SKM-1 treated with dmso at 0.1 percent for 144 hours (cell line): Measurements from ENCODE around the gene NHSL2.
A peak's percentile ranks its signal among the peaks of the same experiment; 100 is the strongest.

Experiments used
- DNase-seq: peaks from one replicate; lab custom pipeline; 2025; ENCODE audit not compliant: unreplicated experiment; lab: John Stamatoyannopoulos, UW

Gene NHSL2

DNA sequence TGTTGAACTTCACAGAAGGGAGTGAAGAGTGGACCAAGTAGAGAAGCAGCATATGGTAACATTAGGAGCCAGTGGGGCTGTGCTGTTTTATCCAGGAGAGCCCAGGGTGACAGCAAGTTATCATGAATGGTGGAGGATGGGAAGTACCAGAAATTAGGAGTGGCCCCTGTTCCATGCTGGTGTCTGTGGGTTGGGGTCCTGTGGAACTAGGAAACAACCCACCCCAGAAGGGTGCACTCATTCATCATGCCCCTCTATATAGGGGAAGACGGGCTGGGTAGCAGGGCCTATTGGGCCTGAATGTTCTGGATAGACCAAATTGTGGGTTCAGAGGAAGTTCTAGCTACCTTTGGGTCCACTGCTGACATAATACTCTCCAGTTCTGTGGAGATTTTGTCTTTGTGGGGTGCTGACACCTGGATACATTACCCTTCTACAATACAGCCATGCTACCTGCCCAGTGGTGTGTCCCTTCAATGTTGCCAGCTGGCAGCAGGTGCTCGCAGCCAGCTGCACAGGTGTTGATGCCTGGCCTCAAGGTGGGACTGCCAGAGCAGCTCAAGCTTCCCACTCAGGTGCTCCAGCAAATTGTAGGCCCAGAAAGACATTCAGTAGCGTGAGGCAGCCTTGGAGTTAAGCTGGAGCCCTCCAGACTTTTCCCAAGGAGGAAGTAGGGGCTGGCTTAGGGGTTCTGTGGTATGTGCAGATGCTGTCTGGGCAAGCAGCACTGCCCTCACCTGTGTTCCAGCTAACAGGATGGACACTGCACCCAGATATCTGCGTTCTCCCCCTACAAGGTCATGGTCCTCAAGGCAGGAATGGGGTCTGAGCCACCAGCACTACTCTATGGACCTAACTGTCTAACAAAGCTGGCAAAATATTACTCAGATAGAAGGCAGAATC is 106.5 kb downstream of the NHSL2 start:
- no peak for DNase-seq

DNA sequence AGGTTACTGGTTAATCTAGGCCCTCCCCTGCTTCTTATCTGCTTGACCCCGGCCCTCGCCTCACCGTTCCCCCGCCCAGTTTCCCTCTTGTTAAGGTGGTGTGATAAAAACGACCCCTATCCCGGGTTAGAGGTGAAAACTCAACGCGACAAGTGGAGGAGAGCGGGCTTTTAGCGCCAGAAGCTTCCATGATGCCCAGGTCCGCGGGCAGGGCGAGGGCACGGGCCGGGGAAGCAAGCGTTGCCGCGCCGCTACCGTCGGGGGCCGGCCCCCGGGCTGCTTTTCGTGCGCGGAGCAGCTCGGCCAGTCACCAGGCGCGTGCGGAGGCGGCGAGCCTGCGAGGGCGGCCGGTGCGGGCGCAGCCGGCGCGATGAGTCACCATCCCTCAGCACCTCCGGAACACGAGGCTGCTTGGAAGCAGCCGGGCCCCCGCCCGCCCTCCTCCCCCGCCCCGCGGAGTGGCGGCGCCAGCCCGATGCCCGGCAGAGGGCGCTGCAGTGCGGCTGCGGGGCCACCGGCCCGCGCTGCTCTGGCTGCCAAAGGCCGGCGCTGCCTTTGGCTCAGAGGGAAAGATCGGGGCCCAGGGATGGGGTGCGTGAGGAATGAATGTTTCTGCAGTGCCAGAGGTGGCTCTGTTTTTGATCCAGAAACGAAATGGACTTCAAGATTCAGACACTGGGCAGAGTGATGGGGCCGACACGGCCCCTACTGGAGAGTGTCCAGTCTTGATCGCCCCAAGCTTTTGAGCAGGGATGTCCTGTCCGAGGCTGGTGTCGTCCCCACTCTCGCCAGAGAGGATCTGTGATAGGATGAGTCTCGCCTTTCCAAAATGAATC is 107.8 kb downstream of the NHSL2 start:
- DNase-seq = peak; percentile 70

DNA sequence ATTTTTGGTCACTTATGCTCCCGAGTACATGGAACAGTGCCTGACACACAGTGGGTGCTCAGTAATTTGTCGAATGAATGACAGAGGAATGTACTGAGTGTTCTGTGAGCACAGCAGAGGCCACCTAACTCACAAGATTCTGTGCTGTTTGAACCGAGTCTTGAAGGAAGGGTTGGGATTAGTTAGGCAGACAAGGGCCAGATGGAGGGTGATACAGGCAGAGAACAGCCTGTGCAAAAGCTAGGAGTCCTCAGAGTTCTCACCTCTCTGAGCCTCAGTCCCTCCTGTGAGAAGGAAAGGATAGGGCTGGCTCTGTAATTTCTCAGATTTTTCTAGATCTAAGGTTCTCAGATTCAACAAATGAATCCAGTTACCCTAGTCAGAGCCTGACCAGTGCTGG is 108.8 kb downstream of the NHSL2 start:
- no peak for DNase-seq

DNA sequence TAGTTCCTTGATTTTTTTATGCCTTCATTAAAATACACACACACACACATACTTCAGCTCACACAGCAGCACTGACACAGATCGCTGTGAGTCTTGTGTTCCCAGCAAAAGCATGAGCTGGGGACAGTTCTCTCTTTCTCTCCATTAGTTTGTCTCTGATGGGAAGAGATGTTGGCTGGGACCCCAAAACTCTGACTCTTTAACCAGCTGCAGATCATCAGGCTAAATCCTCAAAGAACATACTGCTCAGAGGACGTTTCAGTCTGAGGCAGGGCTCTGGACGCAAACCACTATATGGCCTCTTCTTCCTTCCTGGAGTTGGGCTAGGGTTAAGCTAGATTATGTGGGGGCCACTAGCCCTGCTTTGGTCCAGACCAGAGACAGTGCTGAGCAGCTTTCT is 109.6 kb downstream of the NHSL2 start:
- no peak for DNase-seq

DNA sequence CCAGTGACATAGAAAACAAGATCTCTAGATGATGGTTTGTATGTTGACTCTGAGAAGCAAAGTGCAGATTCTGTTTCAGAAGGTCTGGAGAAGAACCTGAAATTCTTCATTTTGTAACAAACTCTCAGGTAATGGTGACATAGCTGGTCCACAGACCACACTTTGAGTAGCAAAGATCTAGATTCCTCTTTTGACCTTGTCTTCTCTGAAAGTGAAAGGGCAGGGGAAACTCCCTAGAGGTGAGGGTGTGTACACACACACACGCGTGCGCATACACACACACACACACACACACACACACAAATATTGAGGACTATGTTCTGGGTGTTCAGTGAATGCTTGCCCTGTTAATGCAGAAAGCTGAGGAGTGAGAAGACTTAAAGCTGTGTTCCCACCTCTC is 110.1 kb downstream of the NHSL2 start:
- DNase-seq = no peak

DNA sequence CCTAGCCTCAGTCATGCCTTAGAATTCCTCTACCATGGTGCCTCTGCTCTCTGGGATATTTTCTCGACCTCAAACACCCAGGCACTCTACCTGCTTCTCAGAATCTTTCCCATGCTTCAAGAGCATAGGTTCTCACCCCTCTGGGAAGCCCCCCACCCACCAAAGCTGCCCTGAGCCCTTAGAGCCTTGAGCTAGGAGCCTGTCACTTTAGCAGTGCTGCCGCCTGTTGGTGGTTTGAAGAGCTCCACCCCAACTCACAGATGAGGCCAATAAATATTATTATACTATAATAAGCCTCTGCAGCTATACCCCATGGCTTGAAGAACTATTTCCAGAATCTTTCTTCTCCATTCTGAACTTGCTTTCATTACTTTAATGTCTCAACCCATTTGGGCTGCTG is 111.3 kb downstream of the NHSL2 start:
- no peak for DNase-seq

DNA sequence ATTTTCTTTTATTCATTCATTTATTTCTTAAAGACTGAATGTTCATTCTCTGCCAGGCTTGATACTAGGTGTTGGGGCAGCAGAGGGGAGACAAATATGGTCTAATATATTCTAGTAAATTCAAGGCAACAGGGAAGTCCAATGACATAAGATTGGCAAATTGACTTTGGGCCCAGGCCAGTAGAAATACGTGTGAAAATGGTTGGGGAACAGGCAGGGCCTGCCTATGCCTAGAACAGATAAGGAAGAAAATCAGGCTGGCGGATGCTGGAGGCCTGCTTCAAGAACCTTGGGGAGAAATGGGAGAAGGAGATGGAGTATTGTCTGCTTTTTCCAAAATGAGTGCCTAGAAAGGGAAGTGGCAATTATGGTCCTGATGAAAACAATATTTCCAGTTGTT is 112.4 kb downstream of the NHSL2 start:
- DNase-seq = no peak

DNA sequence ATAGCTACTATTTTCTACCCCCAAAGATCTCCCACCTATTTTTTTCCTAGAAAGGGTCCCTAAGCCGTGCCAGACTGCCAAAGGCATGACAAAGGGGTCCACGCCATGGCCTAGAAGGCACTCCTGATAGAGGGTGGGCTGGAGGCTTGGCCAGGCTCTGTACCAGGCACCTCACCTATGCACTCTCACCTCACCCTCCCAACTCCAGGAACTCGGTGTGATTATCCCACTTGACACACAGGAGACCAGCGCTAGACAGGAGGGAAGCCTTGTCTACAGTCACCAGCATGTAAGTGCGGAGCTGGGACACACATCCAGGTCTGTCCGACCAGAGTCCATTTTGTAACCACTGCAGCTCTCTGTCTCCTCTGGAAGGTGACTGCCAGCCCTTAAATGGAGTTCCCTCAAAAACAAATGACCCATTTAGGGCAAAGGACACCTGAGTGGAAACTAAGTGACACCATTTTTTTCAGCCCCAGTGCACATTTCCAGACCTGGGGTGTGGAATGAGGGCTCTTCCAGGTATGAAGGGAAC is 114.7 kb downstream of the NHSL2 start:
- no peak for DNase-seq

DNA sequence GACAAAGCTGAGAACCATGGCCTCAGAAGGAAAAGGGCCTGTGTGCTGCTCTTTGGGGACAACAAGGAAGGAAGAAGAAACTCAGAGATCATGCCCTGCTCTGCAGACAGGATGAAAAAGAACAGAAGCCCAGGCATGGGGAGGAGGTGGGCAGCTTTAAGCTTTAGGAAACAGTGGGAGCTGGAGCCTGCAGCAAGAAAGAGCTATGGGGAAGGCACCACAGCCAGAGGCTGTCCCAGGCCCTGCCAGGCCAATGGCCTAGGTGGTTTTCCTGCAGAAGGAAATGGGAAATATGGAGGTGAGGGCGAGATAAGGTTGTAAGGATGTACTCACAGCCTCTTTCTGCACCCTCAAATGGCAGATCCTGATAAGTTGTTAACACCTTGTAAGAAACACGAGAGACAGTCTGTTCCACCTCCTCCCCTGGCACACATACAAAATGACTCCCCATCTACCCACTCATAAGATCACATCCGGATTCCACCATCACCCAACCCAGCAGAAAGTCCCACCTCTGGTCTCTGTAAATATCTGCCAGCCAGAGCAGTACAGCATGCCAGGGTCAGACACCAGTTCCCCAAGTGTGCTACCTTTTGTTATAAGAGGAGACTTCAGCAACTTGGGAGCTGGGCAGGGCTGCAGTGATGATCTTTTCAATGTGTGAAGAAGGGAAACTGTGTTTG is 115.8 kb downstream of the NHSL2 start:
- no peak for DNase-seq

DNA sequence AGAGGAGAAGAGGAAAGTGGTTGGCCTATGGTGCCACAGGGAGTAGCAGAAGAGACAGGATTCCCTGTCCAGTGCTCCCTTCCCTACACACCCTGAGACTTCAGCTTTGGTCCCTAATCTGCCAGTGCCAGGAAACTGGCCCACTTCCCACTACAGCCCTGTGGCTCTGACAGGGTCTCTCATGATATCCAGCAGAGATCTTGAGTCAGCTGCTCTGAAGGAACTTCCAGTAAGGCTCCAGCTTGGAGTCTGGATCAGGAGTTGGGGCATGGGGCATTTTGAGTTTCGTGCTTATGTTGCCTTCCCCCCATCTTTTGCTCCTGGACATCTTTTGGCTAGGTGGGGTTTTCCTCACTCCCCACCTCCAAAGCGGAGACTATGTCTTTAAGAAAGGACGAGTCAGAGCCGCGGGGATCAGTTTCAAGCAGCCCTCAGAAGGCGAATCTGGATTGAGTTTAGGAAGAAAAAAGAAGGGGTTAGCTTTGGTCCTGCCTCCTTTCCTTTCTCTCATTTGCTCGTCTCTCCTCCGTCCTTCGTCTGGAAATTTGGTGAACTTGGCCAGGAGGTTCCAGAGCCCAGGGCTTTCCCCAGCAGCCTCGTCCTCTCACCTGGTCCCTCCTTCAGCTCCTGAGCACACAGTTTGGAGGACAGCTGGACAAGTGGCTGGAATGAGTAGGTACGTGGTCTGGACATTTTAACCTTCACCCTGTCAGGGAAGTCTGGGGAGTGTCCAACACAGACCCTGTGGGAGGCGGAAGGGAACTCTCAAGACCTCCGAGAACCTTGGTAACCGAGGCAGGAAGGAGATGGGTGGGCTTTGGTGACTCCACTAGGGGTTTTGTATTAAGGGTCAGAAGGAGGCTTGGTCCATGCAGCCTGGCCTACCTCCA is 116.6 kb downstream of the NHSL2 start:
- no peak for DNase-seq

DNA sequence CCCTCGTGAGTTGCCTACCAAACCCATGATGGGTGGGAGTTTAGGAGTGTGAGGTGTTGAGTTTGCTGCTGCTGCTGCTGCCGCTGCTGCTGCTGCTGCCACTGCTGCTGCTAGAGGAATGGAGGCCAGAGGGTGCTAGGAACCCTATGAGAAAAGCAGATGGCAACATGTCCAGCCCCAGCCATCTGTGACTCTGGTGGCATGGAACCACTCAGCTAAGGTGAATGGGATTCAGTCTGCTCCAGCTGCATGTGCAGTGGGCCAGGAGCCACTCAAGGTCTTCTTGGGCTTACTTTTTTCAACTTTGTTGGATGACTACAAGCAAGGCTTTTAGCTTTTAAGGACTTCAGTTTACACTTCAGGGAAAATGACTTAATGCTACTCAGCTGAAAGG is 117.3 kb downstream of the NHSL2 start:
- DNase-seq = no peak

DNA sequence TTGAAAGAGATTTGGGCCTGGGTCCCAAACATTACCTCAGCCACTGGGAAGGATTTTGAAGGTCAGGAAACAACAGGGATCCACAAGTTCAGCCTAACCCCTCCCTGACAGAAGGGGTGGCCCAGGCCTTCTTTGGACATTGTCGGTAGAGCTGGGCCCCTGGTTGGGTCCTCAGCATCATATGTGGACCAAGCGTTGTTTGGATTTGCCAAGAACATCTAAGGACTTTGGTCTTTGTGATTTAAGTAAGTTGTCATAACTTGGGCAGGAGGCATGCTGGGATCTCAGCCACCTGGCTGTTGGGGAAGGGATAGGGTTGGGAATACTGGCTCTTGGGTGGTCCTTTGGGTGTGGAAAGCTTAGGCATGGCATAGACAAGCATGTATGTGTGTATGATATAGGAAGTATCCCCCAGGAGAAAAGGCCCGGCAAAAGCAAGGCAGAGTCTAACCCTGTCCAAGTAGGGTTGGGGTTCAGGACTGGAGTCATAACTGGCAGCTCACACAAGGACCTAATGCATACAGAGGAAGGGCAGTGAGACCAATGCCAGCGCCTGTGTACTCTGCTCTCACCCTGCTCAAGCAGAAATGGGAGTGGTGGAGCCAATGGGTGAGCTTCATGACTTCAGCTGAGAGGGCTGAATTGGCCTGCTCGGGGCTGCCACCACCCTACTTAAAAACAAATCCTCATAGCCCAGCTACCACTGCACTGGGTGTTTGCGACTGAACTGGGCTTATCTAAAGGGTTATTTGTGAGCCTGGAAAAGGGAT is 118.2 kb downstream of the NHSL2 start:
- DNase-seq = no peak

DNA sequence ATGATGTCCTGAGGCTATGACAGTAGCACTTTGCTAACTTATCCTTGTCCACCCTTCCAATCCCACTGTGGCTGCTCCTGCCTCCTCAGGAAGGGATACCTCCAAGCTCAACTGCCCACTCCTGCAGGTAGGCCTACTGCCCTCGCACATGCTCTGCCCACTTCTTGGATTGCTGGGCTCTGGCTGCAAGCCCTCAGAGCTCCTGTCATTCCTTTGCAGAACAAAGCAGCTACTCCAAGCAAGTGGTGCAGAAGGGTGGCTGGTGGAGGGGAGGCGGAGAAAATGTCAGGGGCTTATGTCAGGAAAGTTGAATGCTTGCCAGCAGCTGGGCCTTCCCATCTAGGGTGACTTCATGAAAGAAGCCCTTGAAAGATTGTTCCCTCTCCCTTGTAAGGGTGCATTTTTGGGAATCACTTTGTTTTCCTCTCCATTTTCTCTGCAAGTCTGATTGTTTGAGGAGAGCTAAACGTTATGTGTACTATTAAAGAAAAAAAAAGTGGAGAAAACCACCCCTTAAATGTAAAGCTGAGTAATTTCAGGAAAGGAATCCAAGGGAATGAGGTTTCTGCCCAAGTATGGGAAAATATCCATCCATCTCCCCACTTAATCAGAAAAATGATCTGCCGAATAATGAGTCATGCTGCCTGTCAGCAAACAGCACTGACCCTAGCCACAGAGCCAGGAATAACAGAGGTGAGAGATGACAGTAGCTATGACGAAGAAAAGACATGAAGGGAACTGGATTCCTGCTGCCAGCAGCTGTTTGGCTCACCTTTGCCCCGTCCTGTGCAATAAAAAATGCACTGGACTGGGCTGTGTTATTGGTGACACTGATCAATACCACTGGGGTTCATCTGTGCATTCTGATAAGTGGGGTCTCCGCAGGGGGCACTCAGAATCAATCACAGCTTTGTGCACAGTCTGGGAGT is 119.1 kb downstream of the NHSL2 start:
- no peak for DNase-seq

DNA sequence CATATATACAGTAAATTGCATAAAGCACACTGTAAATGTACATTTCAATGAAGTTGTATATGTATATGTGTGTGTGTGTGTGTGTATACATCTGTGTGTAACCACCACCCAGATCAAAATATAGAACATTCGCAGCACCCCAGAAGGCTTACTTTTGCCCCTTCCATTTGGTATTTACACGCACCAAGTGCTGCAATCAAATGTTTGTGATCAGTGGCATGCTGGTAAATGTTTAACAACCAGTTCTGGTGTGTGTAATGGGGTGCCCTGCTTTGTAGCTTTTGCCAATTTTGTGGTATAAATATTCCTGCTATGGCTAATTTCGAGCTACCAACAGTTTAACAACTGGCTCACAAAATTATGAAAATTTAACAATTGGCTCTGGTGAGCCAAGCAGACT is 119.8 kb downstream of the NHSL2 start:
- DNase-seq = no peak

DNA sequence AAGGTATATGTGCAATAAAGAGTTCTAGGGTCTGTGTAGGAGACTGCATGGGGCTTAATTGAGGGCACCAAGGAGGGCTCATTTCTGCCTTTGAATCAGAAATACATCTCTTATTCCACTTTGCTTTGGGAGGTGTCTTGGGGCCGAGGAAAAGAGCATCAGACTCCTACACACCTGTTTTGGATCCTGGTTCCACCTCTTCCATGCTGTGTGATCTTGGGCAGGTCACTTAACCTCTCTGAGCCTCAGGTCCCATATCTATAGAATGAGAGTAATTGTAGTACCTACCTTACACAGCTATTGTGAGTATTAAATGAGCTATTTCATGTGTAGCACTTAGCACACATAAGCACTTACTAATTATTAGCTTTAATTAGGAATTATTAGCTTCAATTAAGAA is 120.5 kb downstream of the NHSL2 start:
- DNase-seq = no peak

DNA sequence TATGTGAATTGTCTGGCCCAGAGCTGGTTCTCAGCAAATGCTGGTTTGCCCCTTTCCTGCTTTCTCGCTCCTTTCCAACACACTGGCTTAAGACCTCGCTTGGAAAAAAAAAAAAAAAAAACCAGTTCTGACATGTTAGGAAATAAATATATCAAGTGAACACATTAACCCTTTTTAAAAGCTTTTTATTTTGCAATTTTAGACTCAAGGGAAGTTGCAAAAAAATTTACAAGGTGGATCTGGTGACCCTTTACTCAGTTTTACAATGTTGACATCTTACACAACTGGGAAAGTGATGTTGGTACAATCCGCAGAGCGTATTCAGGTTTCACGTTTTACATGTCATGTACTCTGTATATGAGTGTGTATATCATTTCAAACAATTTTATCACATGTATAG is 121.0 kb downstream of the NHSL2 start:
- no peak for DNase-seq

DNA sequence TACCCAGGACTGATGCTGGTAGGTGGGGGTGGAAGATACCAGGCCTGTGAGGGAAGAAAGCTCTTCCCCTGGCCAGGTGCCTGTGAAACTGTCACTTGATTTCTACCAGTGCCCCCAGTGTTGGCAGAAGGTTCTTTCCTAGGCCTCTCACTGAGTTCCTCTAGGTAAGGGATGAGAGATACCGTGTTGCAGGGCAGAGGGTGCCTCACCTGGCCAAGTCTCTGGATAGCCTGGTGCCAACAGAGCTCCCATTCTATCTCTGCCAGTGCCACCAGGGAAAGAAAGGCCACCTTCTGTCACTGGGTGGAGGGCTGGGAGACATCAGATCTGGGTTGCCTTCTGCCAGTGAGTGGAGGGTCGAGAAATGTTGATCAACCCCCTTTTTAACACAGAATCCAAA is 127.0 kb downstream of the NHSL2 start:
- DNase-seq = no peak

DNA sequence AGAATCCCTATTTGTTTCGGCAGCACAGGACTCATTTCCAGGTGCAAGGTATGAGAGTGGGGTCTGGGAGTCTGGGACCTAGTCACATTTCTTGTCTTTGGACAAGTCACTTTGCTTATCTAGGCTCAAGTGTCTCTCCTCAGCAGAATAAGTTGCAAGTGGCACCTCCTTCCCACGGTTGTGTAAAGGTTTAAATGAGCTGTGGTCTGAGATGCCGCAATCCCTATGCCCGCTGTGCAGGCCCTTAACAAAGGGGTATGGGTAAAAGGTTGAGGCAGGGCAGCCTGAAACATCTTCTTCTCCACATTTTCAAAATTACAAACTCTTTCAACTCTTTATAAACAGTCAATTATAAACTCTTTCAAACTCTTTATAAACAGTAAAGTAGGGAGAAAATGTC is 127.4 kb downstream of the NHSL2 start:
- DNase-seq = no peak

DNA sequence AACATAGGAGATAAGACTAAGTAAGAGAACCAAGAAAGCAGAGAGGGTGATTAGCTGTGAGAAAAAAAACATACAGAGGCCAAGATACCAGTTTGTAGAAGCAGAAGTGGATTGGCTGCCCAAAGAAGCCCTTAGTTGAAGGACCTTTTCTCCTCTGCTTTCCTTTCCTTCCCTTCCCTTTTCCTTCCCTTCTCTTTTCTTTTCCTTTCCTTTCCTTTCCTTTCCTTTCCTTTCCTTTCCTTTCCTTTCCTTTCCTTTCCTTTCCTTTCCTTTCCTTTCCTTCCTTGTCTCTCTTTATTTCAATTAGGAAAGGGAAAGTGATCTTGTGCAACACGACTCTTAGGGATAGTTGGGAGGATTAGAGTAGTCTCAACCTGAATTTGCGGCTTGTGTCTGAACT is 128.2 kb downstream of the NHSL2 start:
- DNase-seq = no peak
